ENCODE data around the gene ANKS3.
A peak's percentile ranks its signal among the peaks of the same experiment; 100 is the strongest.

The ANKS3 gene

GRCh38 chr16:4729876-4730275 lies 4.2 kb downstream of the ANKS3 start:
- no peak overlapping the region for H2AFZ ChIP-seq (ENCODE audit: low read length)
- H4K8ac ChIP-seq (ENCODE audit: low read depth, low read length): no peak overlapping the region
- H3K4me3 ChIP-seq (ENCODE audit: low read length in 2 of 2): no peak overlapping the region
- no peak overlapping the region for H3K9ac ChIP-seq (ENCODE audit: low read depth, low read length, poor library complexity)
- H3K79me1 ChIP-seq (ENCODE audit: low read depth, low read length): peaks cover 13% of the 10 kb centered on the region
- H3K36me3 ChIP-seq (replicated peaks in 1 of 2; ENCODE audit: control insufficient read depth in 2 of 2, insufficient read depth in 2 of 2, low read length in 2 of 2): peaks cover 22 to 58% of the 10 kb centered on the region in 2 donors
- no peak overlapping the region for H3K23ac ChIP-seq (ENCODE audit: low read depth, low read length, poor library complexity)
- no peak overlapping the region for H2AK5ac ChIP-seq (ENCODE audit: low read depth, low read length)
- H3K4me2 ChIP-seq (ENCODE audit: insufficient read depth, low read length, poor library complexity, severe bottlenecking): no peak overlapping the region
- WGBS, 2 donors (ENCODE audit: extremely low coverage in 2 of 2, insufficient read length in 2 of 2, insufficient replicate concordance in 1 of 2): no CpG with 5 or more reads among the region's 15 CpGs
- H3K18ac ChIP-seq (ENCODE audit: low read length): no peak overlapping the region
- no peaks in the 10 kb centered on the region for H3K4me1 ChIP-seq (ENCODE audit: control insufficient read depth in 2 of 2, insufficient read depth in 1 of 2, low read depth in 1 of 2, low read length in 2 of 2)
- H3K14ac ChIP-seq (ENCODE audit: low read length): no peak overlapping the region
- no peaks in the 10 kb centered on the region for H3K27me3 ChIP-seq (ENCODE audit: control insufficient read depth in 3 of 3, insufficient read depth in 3 of 3, low read depth in 1 of 3, low read length in 3 of 3)
- no peak overlapping the region for H4K91ac ChIP-seq (ENCODE audit: low read depth, low read length, poor library complexity)
- no peak overlapping the region for H2BK5ac ChIP-seq (ENCODE audit: low read length)
- H2BK120ac ChIP-seq (ENCODE audit: low read depth, low read length): no peak overlapping the region
- H3K9me3 ChIP-seq (replicated peaks in 1 of 2; ENCODE audit: control insufficient read depth in 2 of 2, insufficient read depth in 1 of 2, low read depth in 1 of 2, low read length in 2 of 2): no peaks in the 10 kb centered on the region
- no peak overlapping the region for H3K27ac ChIP-seq (replicated peaks; ENCODE audit: low read length)
- no peak overlapping the region for H2BK15ac ChIP-seq (ENCODE audit: low read length)
- H2BK12ac ChIP-seq (ENCODE audit: low read length): no peak overlapping the region
- no peak overlapping the region for H3K4ac ChIP-seq (ENCODE audit: low read length)
- no peak for DNase-seq (ENCODE audit: low spot score)

DNA sequence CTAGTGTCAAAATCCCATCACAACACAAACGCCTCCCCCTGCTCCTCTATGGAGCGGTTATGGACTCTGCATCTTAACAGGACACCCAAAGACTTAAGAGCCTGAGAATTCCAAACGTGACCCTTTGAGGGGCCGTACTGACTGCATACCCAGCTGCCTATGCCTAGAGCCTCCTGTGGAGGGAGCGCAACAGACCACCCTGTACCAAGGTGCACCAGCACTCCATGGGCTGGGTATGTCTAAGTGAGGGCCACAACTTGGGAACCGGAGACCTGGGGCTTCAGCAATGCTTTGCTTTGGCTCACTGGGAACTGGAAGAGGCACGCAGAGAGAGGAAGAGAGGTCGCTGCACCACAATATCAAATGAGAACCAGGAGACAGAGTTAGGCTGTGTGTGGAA lies 5.4 kb downstream of the ANKS3 start:
- Histone ChIP-seq H2BK15ac (ENCODE audit: low read length) (no peak overlapping the region), H3K18ac (ENCODE audit: low read length) (no peak overlapping the region), H2AK5ac (ENCODE audit: low read depth, low read length) (no peak overlapping the region), H3K4me1 (ENCODE audit: control insufficient read depth in 2 of 2, insufficient read depth in 1 of 2, low read depth in 1 of 2, low read length in 2 of 2) (no peaks in the 10 kb centered on the region), H3K27ac (replicated peaks; ENCODE audit: low read length) (no peak overlapping the region), H3K9me3 (replicated peaks in 1 of 2; ENCODE audit: control insufficient read depth in 2 of 2, insufficient read depth in 1 of 2, low read depth in 1 of 2, low read length in 2 of 2) (no peaks in the 10 kb centered on the region), H4K8ac (ENCODE audit: low read depth, low read length) (no peak overlapping the region), H3K4me2 (ENCODE audit: insufficient read depth, low read length, poor library complexity, severe bottlenecking) (no peak overlapping the region), H3K4me3 (ENCODE audit: low read length in 2 of 2) (no peak overlapping the region), H3K27me3 (ENCODE audit: control insufficient read depth in 3 of 3, insufficient read depth in 3 of 3, low read depth in 1 of 3, low read length in 3 of 3) (no peaks in the 10 kb centered on the region), H3K9ac (ENCODE audit: low read depth, low read length, poor library complexity) (no peak overlapping the region), H2BK5ac (ENCODE audit: low read length) (no peak overlapping the region), H3K36me3 (replicated peaks in 1 of 2; ENCODE audit: control insufficient read depth in 2 of 2, insufficient read depth in 2 of 2, low read length in 2 of 2) (peaks cover 22 to 69% of the 10 kb centered on the region in 2 donors), H3K14ac (ENCODE audit: low read length) (no peak overlapping the region), H2AFZ (ENCODE audit: low read length) (no peak overlapping the region), H3K23ac (ENCODE audit: low read depth, low read length, poor library complexity) (peak overlapping the region; percentile 97), H4K91ac (ENCODE audit: low read depth, low read length, poor library complexity) (no peak overlapping the region), H3K79me1 (ENCODE audit: low read depth, low read length) (peaks cover 15% of the 10 kb centered on the region), H2BK120ac (ENCODE audit: low read depth, low read length) (no peak overlapping the region), H3K4ac (ENCODE audit: low read length) (no peak overlapping the region), H2BK12ac (ENCODE audit: low read length) (no peak overlapping the region)
- DNase-seq (ENCODE audit: low spot score): no peak
- no CpG with 5 or more reads among the region's 8 CpGs for WGBS, 2 donors (ENCODE audit: extremely low coverage in 2 of 2, insufficient read length in 2 of 2, insufficient replicate concordance in 1 of 2)

DNA sequence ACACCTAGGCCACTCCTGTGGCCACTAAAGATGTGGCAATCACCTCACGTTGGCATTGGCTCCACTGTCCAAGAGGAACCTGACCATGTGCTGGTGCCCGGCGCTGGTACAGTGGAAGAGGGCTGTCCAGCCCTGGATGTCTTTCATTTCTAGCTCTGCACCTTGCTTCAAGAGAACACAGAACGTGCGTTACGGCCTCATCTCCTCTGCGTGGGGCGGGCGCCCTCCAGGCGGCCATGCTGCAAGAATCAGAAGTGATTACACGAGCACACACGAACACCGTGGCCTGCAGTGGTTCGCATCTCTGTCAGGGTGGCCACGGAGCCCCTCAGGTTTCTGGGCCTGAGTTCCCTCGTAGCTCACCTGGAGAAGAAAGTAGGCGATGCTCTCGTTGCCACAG lies 7.5 kb downstream of the ANKS3 start:
- Histone ChIP-seq H3K4me3 (ENCODE audit: low read length in 2 of 2) (no peak overlapping the region), H3K9me3 (replicated peaks in 1 of 2; ENCODE audit: control insufficient read depth in 2 of 2, insufficient read depth in 1 of 2, low read depth in 1 of 2, low read length in 2 of 2) (no peaks in the 10 kb centered on the region)
- WGBS, 2 donors (ENCODE audit: extremely low coverage in 2 of 2, insufficient read length in 2 of 2, insufficient replicate concordance in 1 of 2): no CpG with 5 or more reads among the region's 18 CpGs

GRCh38 chr16:4724661-4725270 lies 9.3 kb downstream of the ANKS3 start:
- no peak overlapping the region for H4K8ac ChIP-seq (ENCODE audit: low read depth, low read length)
- no peak overlapping the region for H3K9ac ChIP-seq (ENCODE audit: low read depth, low read length, poor library complexity)
- H3K14ac ChIP-seq (ENCODE audit: low read length): no peak overlapping the region
- no peak overlapping the region for H3K4ac ChIP-seq (ENCODE audit: low read length)
- H3K9me3 ChIP-seq (replicated peaks in 1 of 2; ENCODE audit: control insufficient read depth in 2 of 2, insufficient read depth in 1 of 2, low read depth in 1 of 2, low read length in 2 of 2): no peaks in the 10 kb centered on the region
- no peaks in the 10 kb centered on the region for H3K4me1 ChIP-seq (ENCODE audit: control insufficient read depth in 2 of 2, insufficient read depth in 1 of 2, low read depth in 1 of 2, low read length in 2 of 2)
- H3K27me3 ChIP-seq (ENCODE audit: control insufficient read depth in 3 of 3, insufficient read depth in 3 of 3, low read depth in 1 of 3, low read length in 3 of 3): no peaks in the 10 kb centered on the region
- no peak overlapping the region for H2AK5ac ChIP-seq (ENCODE audit: low read depth, low read length)
- no CpG with 5 or more reads among the region's 11 CpGs for WGBS, 2 donors (ENCODE audit: extremely low coverage in 2 of 2, insufficient read length in 2 of 2, insufficient replicate concordance in 1 of 2)
- H3K36me3 ChIP-seq (replicated peaks in 1 of 2; ENCODE audit: control insufficient read depth in 2 of 2, insufficient read depth in 2 of 2, low read length in 2 of 2): peaks cover 18 to 62% of the 10 kb centered on the region in 2 donors
- DNase-seq (ENCODE audit: low spot score): no peak
- no peak overlapping the region for H2BK5ac ChIP-seq (ENCODE audit: low read length)
- peaks cover 11% of the 10 kb centered on the region for H3K79me1 ChIP-seq (ENCODE audit: low read depth, low read length)
- H4K91ac ChIP-seq (ENCODE audit: low read depth, low read length, poor library complexity): no peak overlapping the region
- H3K23ac ChIP-seq (ENCODE audit: low read depth, low read length, poor library complexity): no peak overlapping the region
- no peak overlapping the region for H2BK120ac ChIP-seq (ENCODE audit: low read depth, low read length)
- no peak overlapping the region for H2AFZ ChIP-seq (ENCODE audit: low read length)
- no peak overlapping the region for H3K4me2 ChIP-seq (ENCODE audit: insufficient read depth, low read length, poor library complexity, severe bottlenecking)
- no peak overlapping the region for H3K18ac ChIP-seq (ENCODE audit: low read length)
- H2BK15ac ChIP-seq (ENCODE audit: low read length): no peak overlapping the region
- no peak overlapping the region for H2BK12ac ChIP-seq (ENCODE audit: low read length)
- no peak overlapping the region for H3K27ac ChIP-seq (replicated peaks; ENCODE audit: low read length)
- H3K4me3 ChIP-seq (ENCODE audit: low read length in 2 of 2): no peak overlapping the region

More for the DNA sequence above, 7.5 kb downstream of the ANKS3 start:
- H4K8ac ChIP-seq (ENCODE audit: low read depth, low read length): no peak overlapping the region
- no peak overlapping the region for H2BK15ac ChIP-seq (ENCODE audit: low read length)
- H3K4ac ChIP-seq (ENCODE audit: low read length): no peak overlapping the region
- H3K9ac ChIP-seq (ENCODE audit: low read depth, low read length, poor library complexity): peak overlapping the region; percentile 30
- peaks cover 11% of the 10 kb centered on the region for H3K79me1 ChIP-seq (ENCODE audit: low read depth, low read length)
- no peaks in the 10 kb centered on the region for H3K4me1 ChIP-seq (ENCODE audit: control insufficient read depth in 2 of 2, insufficient read depth in 1 of 2, low read depth in 1 of 2, low read length in 2 of 2)
- no peak overlapping the region for H4K91ac ChIP-seq (ENCODE audit: low read depth, low read length, poor library complexity)
- no peak overlapping the region for H3K18ac ChIP-seq (ENCODE audit: low read length)
- H3K23ac ChIP-seq (ENCODE audit: low read depth, low read length, poor library complexity): no peak overlapping the region
- H3K27ac ChIP-seq (replicated peaks; ENCODE audit: low read length): no peak overlapping the region
- no peak overlapping the region for H3K4me2 ChIP-seq (ENCODE audit: insufficient read depth, low read length, poor library complexity, severe bottlenecking)
- no peak for DNase-seq (ENCODE audit: low spot score)
- no peak overlapping the region for H2BK5ac ChIP-seq (ENCODE audit: low read length)
- H3K27me3 ChIP-seq (ENCODE audit: control insufficient read depth in 3 of 3, insufficient read depth in 3 of 3, low read depth in 1 of 3, low read length in 3 of 3): no peaks in the 10 kb centered on the region
- H2BK120ac ChIP-seq (ENCODE audit: low read depth, low read length): no peak overlapping the region
- peaks cover 21 to 78% of the 10 kb centered on the region in 2 donors for H3K36me3 ChIP-seq (replicated peaks in 1 of 2; ENCODE audit: control insufficient read depth in 2 of 2, insufficient read depth in 2 of 2, low read length in 2 of 2)
- no peak overlapping the region for H2AFZ ChIP-seq (ENCODE audit: low read length)
- no peak overlapping the region for H3K14ac ChIP-seq (ENCODE audit: low read length)
- no peak overlapping the region for H2AK5ac ChIP-seq (ENCODE audit: low read depth, low read length)
- H2BK12ac ChIP-seq (ENCODE audit: low read length): no peak overlapping the region

Data from neuronal stem cell (in vitro differentiated cells).